ENCODE data around the gene EPHB2.

GRCh38 chr1:22839806-22840205 is 129.2 kb downstream of the EPHB2 start:
- TF ChIP-seq POLR2A (IDR thresholded peaks at IDR 0.05) (no peak), CTCF (IDR thresholded peaks at IDR 0.05) (no peak), POLR2AphosphoS5 (IDR thresholded peaks at IDR 0.05) (no peak)

Measured in sigmoid colon (tissue), 4 donors.